ENCODE measurements around the gene EPS15. TPM values are rescaled to one million over a fixed set of nuclear protein-coding genes. Genes with fewer than 3 reads are reported as not detected.

EPS15 gene
- total and polyA plus RNA-seq, 2 of the 8 experiments (the other 6 are each of a cell fraction or from before 2014, with no cell fraction given) = 15.9 to 57.2 TPM

- POLR2A ChIA-PET (ENCODE audit: partially characterized antibody) = interaction anchor here (0.6 to 3.0 kb wide), 3 partner anchors 8 to 12 kb away, joined by 4 to 16 read pairs (median 4); no protein-coding TSS in a partner anchor
- no peak overlapping the region for H4K91ac ChIP-seq (replicated peaks; ENCODE audit: insufficient read length, low read length)
- H2AFZ ChIP-seq (ENCODE audit: low read length) = no peak overlapping the region
- H3K9me3 ChIP-seq (ENCODE audit: insufficient read depth in 2 of 2, low read depth in 1 of 2, low read length in 1 of 2) = no peaks in the 10 kb centered on the region
- no peak overlapping the region for H2BK120ac ChIP-seq (replicated peaks; ENCODE audit: low read depth, low read length)
- no peak overlapping the region for H2BK15ac ChIP-seq (ENCODE audit: low read length)
- H3K23ac ChIP-seq (ENCODE audit: insufficient read length) = no peak overlapping the region
- no peak overlapping the region for H3K4me3 ChIP-seq (ENCODE audit: extremely low read depth in 1 of 4, insufficient read depth in 2 of 4, low read depth in 3 of 4, low read length in 4 of 4)
- TF ChIP-seq CHD1 (IDR thresholded peaks at IDR 0.05; ENCODE audit: low read depth, low read length) (no peak), JUND (IDR thresholded peaks at IDR 0.05; ENCODE audit: low read length) (no peak), BACH1 (IDR thresholded peaks at IDR 0.05; ENCODE audit: low read length) (no peak), CBX5 (IDR thresholded peaks at IDR 0.05; ENCODE audit: low read depth, low read length) (no peak), MAX (IDR thresholded peaks at IDR 0.05) (no peak), EP300 (IDR thresholded peaks at IDR 0.05; ENCODE audit: borderline replicate concordance in 1 of 2, low read depth in 2 of 2, low read length in 2 of 2) (no peak), RNF2 (IDR thresholded peaks at IDR 0.05; ENCODE audit: borderline replicate concordance, low read depth, low read length, missing control alignments, poor library complexity, severe bottlenecking) (no peak), HDAC2 (IDR thresholded peaks at IDR 0.05; ENCODE audit: borderline replicate concordance in 1 of 2, low read depth in 2 of 2, low read length in 2 of 2) (no peak), BRCA1 (IDR thresholded peaks at IDR 0.05; ENCODE audit: low read depth, low read length) (no peak), RXRA (IDR thresholded peaks at IDR 0.05; ENCODE audit: insufficient read depth, low read depth, low read length) (no peak), KDM1A (IDR thresholded peaks at IDR 0.05; ENCODE audit: borderline replicate concordance, low read length) (no peak), SIX5 (IDR thresholded peaks at IDR 0.05; ENCODE audit: low read depth, low read length) (no peak)
- H2BK12ac ChIP-seq (ENCODE audit: low read depth, low read length) = no peak overlapping the region
- no peaks in the 10 kb centered on the region; a peak in 1 of 7 replicates for H3K4me1 ChIP-seq (replicated peaks in 1 of 4; ENCODE audit: control insufficient read depth in 3 of 4, insufficient read depth in 4 of 4, low read length in 3 of 4)
- WGBS, 2 experiments (ENCODE audit: extremely low coverage in 1 of 2, insufficient coverage in 1 of 2, insufficient read length in 1 of 2, insufficient replicate concordance in 2 of 2, low coverage in 1 of 2, low lambda C conversion rate in 2 of 2, missing lambda C conversion rate in 1 of 2) = 82% methylated on average over 2 of the region's 2 CpGs; no CpG with 5 or more reads in 1 of the 2 experiments
- H3K4ac ChIP-seq (replicated peaks; ENCODE audit: insufficient read length, low read depth, low read length) = no peak overlapping the region
- CTCF ChIA-PET (ENCODE audit: partially characterized antibody) = interaction anchor here (0.8 kb wide), 1 partner anchor 11 kb away, joined by 3 read pairs; no protein-coding TSS in a partner anchor
- no peak overlapping the region for H3K27ac ChIP-seq (ENCODE audit: low read depth, low read length)
- no peak overlapping the region for H3K56ac ChIP-seq (replicated peaks; ENCODE audit: insufficient read length, low read depth, low read length)
- H4K8ac ChIP-seq (ENCODE audit: extremely low read depth, insufficient read depth, low read length) = no peak overlapping the region
- H4K5ac ChIP-seq (ENCODE audit: insufficient read length, low read depth, low read length) = no peak overlapping the region
- H4K20me1 ChIP-seq (replicated peaks in 1 of 2; ENCODE audit: control insufficient read depth in 1 of 2, insufficient read depth in 2 of 2, low read length in 2 of 2) = no peaks in the 10 kb centered on the region
- no peak overlapping the region for H3K14ac ChIP-seq (ENCODE audit: insufficient read length)
- no peak overlapping the region for H2BK5ac ChIP-seq (ENCODE audit: low read depth, low read length)
- DNase-seq (ENCODE audit: low read depth in 1 of 2, low spot score in 2 of 2) = no peak
- no peak overlapping the region for H3K9ac ChIP-seq (replicated peaks in 1 of 4; ENCODE audit: extremely low read depth in 1 of 4, low read depth in 3 of 4, low read length in 3 of 4)
- H3K79me2 ChIP-seq (ENCODE audit: control insufficient read depth in 1 of 2, insufficient read depth in 2 of 2, low read length in 2 of 2) = no peaks in the 10 kb centered on the region
- no peak for FAIRE-seq
- no peak overlapping the region for H2AK5ac ChIP-seq (ENCODE audit: low read depth, low read length)
- no peak overlapping the region for H3K4me2 ChIP-seq (ENCODE audit: insufficient read depth in 1 of 2, low read depth in 2 of 2, low read length in 2 of 2)
- no peak overlapping the region for H3K18ac ChIP-seq (ENCODE audit: extremely low read depth, low read length)
- H3K23me2 ChIP-seq (ENCODE audit: low read depth, low read length) = no peaks in the 10 kb centered on the region
- peaks cover 0 to 3% (median under 1%) of the 10 kb centered on the region in 4 experiments; a peak in 2 of 8 replicates for H3K36me3 ChIP-seq (ENCODE audit: control insufficient read depth in 2 of 4, insufficient read depth in 4 of 4, low read length in 3 of 4)
- H3K79me1 ChIP-seq (ENCODE audit: low read depth, low read length) = no peaks in the 10 kb centered on the region
- no peaks in the 10 kb centered on the region for H3K27me3 ChIP-seq (replicated peaks in 1 of 4; ENCODE audit: control insufficient read depth in 3 of 4, extremely low read depth in 1 of 4, insufficient read depth in 3 of 4, low read length in 3 of 4)
- H2BK20ac ChIP-seq (ENCODE audit: low read length) = no peak overlapping the region
These were observed 85.0 kb downstream of the EPS15 start for GRCh38 chr1:51433972-51434510.

Measured in H1 (cell line).